MCF 10A (cell line): Measurements from ENCODE around the gene MAZ. TPM values are rescaled to one million over a fixed set of nuclear protein-coding genes. Genes with fewer than 3 reads are reported as not detected.

Source experiments
- BruUV-seq: library from RNA; stranded (reverse); fragments of 400-500 nt; replicated peaks from 2 replicates; lab custom pipeline; 2021; lab: Mats Ljungman, UMichigan
- CTCF ChIA-PET: fragments of 300-600 bp; sonication (Branson Sonifier 250); formaldehyde crosslinking; extraction: SDS; loops from one replicate; lab custom pipeline; 2021; ENCODE audit warnings: antibody characterized with exemption, inconsistent platforms; lab: Yijun Ruan, JAX
- POLR2A ChIA-PET: fragments of 300-600, 350-650 bp; sonication (Branson Sonifier 250); formaldehyde crosslinking; extraction: SDS; loops from one replicate; lab custom pipeline; 2020; ENCODE audit warnings: antibody characterized with exemption, inconsistent platforms; lab: Yijun Ruan, JAX
- DNase-seq: peaks from one replicate; pipeline ENCODE4 v3.0.0-alpha.2; 2018; ENCODE audit not compliant: unreplicated experiment
- H3K27ac Mint-ChIP-seq: one replicate; pipeline ENCODE4 v1.8.0; 2022; ENCODE audit warnings: mild to moderate bottlenecking, low read depth, mixed read lengths; ENCODE audit not compliant: unreplicated experiment
- H3K27me3 Mint-ChIP-seq: one replicate; pipeline ENCODE4 v1.8.0; 2022; ENCODE audit warnings: mixed read lengths; ENCODE audit not compliant: insufficient read depth, unreplicated experiment
- H3K36me3 Mint-ChIP-seq: one replicate; pipeline ENCODE4 v1.8.0; 2022; ENCODE audit warnings: mild to moderate bottlenecking, moderate library complexity, mixed read lengths; ENCODE audit not compliant: insufficient read depth, unreplicated experiment
- H3K4me1 Mint-ChIP-seq: one replicate; pipeline ENCODE4 v1.8.0; 2022; ENCODE audit warnings: mixed read lengths; ENCODE audit not compliant: insufficient read depth, unreplicated experiment
- H3K4me3 Mint-ChIP-seq: one replicate; pipeline ENCODE4 v1.8.0; 2022; ENCODE audit warnings: mild to moderate bottlenecking, moderate library complexity, mixed read lengths; ENCODE audit not compliant: unreplicated experiment
- H3K9me3 Mint-ChIP-seq: one replicate; pipeline ENCODE4 v1.8.0; 2022; ENCODE audit warnings: mixed read lengths; ENCODE audit not compliant: unreplicated experiment
- intact Hi-C: fragments of 100-400 bp; cut with micrococcal nuclease; formaldehyde crosslinking; loops from 2 replicates; pipeline ENCODE4 v1.14.1; 2022
- total RNA-seq: library from RNA; stranded (reverse); gene quantifications from 2 replicates; pipeline ENCODE4 v1.2.3, GENCODE V29; 2022
- TF ChIP-seq, protein P1 (sequence below): fragments of 200-600 bp; IDR thresholded peaks from one replicate; pipeline ENCODE4 v1.8.0; 2022; ENCODE audit warnings: antibody characterized with exemption, mild to moderate bottlenecking; ENCODE audit not compliant: unreplicated experiment

The MAZ gene
- total RNA-seq, 1 experiment from 2014 or later, result 185 TPM

DNA sequence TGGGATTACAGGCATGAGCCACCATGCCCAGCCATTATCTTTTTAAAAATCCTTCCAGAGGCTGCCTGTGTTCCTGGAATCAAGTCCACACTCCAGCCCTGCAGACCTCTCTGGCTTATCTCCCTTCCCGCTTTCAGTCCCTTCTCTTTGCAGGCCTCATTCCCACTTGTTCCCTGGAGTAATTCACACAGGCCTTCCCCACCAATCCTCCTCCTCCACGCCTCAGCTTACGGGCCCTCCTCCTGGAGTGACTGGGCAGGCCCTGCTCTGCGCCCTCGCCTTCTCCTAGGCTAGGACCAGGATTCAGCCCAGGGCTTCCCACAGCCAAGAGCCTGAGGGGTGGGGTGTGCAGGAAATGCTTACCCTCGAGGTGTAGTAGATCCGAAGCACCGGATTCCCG lies 53.9 kb downstream of the MAZ start:
- ChIA-PET POLR2A (no interaction called here), CTCF (interaction anchor here (1.1 kb wide), 1 partner anchor 11 kb away, joined by 3 read pairs; no protein-coding TSS in a partner anchor)
- no peaks in the 10 kb centered on the region for H3K27me3 Mint-ChIP-seq
- H3K4me1 Mint-ChIP-seq, result peaks cover 14% of the 10 kb centered on the region
- H3K4me3 Mint-ChIP-seq, result no peak overlapping the region
- peaks cover 35% of the 10 kb centered on the region for H3K36me3 Mint-ChIP-seq
- no peak for DNase-seq
- intact Hi-C loops, result loop anchor here (5.0 kb wide), 1 partner anchor 38 kb away; the partner anchor contains the start of gene MVP
- H3K9me3 Mint-ChIP-seq, result no peaks in the 10 kb centered on the region
- TF ChIP-seq, protein P1, sequence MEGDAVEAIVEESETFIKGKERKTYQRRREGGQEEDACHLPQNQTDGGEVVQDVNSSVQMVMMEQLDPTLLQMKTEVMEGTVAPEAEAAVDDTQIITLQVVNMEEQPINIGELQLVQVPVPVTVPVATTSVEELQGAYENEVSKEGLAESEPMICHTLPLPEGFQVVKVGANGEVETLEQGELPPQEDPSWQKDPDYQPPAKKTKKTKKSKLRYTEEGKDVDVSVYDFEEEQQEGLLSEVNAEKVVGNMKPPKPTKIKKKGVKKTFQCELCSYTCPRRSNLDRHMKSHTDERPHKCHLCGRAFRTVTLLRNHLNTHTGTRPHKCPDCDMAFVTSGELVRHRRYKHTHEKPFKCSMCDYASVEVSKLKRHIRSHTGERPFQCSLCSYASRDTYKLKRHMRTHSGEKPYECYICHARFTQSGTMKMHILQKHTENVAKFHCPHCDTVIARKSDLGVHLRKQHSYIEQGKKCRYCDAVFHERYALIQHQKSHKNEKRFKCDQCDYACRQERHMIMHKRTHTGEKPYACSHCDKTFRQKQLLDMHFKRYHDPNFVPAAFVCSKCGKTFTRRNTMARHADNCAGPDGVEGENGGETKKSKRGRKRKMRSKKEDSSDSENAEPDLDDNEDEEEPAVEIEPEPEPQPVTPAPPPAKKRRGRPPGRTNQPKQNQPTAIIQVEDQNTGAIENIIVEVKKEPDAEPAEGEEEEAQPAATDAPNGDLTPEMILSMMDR, result no peak
- no TSS peak for BruUV-seq
- no peak overlapping the region for H3K27ac Mint-ChIP-seq

Other genes with a start within 250 kb of the MAZ start
- gene SPN, start 143.3 kb upstream of the MAZ start, total RNA-seq, result not detected in 2 replicates
- gene QPRT, start 127.3 kb upstream of the MAZ start, total RNA-seq, result not detected in 2 replicates
- gene C16orf54, start 60.5 kb upstream of the MAZ start, total RNA-seq, result not detected in 2 replicates
- gene ZG16, start 28.3 kb upstream of the MAZ start, total RNA-seq, result not detected in 2 replicates
- 36.3 and 53.8 TPM in 2 replicates for gene KIF22, start 15.8 kb upstream of the MAZ start, total RNA-seq
- 0.42 and 0.96 TPM in 2 replicates for gene PRRT2, start 5.7 kb downstream of the MAZ start, total RNA-seq
- 21.3 and 25.0 TPM in 2 replicates for gene PAGR1, start 9.6 kb downstream of the MAZ start, total RNA-seq
- 56.5 and 71.9 TPM in 2 replicates for gene MVP, start 13.9 kb downstream of the MAZ start, total RNA-seq
- 41.3 and 42.7 TPM in 2 replicates for gene CDIPT, start 56.7 kb downstream of the MAZ start, total RNA-seq
- 1.9 and 3.2 TPM in 2 replicates for gene SEZ6L2, start 93.0 kb downstream of the MAZ start, total RNA-seq
- gene ASPHD1, start 94.0 kb downstream of the MAZ start, total RNA-seq, result 4.8 and 5.7 TPM in 2 replicates
- gene KCTD13, start 119.7 kb downstream of the MAZ start, total RNA-seq, result 35.5 and 38.9 TPM in 2 replicates
- 62.1 and 68.1 TPM in 2 replicates for gene TMEM219, start 155.6 kb downstream of the MAZ start, total RNA-seq
- gene TAOK2, start 167.3 kb downstream of the MAZ start, total RNA-seq, result 29.3 and 33.1 TPM in 2 replicates
- 12.9 and 20.7 TPM in 2 replicates for gene HIRIP3, start 189.1 kb downstream of the MAZ start, total RNA-seq
- 82.0 and 90.1 TPM in 2 replicates for gene INO80E, start 189.7 kb downstream of the MAZ start, total RNA-seq
- 1.2 TPM in 2 replicates for gene DOC2A, start 204.5 kb downstream of the MAZ start, total RNA-seq
- gene C16orf92, start 216.7 kb downstream of the MAZ start, total RNA-seq, result not detected in 2 replicates
- gene TLCD3B, start 224.7 kb downstream of the MAZ start, total RNA-seq, result 0.21 and 0.27 TPM in 2 replicates